HEK293 (cell line): ENCODE results near the gene LRRC49.

Experiments used
- CTCF ChIP-seq: fragments of 450-650 bp; formaldehyde crosslinking; IDR thresholded peaks from 2 replicates; pipeline ENCODE4 v1.5.1; 2016; ENCODE audit warnings: missing biosample characterization, missing genetic modification characterization
- GFI1B ChIP-seq: fragments of 450-650 bp; formaldehyde crosslinking; IDR thresholded peaks from 2 replicates; pipeline ENCODE4 v1.5.1; 2016; ENCODE audit warnings: missing biosample characterization, missing genetic modification characterization
- GLIS2 ChIP-seq: fragments of 450-650 bp; formaldehyde crosslinking; IDR thresholded peaks from 2 replicates; pipeline ENCODE4 v1.5.1; 2016; ENCODE audit warnings: missing biosample characterization, missing genetic modification characterization
- HOXD13 ChIP-seq: sonication (generic); formaldehyde crosslinking; IDR thresholded peaks from 2 replicates; pipeline ENCODE4 v1.8.0; 2022; ENCODE audit warnings: missing genetic modification reagents, borderline replicate concordance
- KLF10 ChIP-seq: fragments of 450-650 bp; IDR thresholded peaks from 2 replicates; pipeline ENCODE4 v1.5.1; 2018; ENCODE audit warnings: missing biosample characterization, mild to moderate bottlenecking, missing genetic modification characterization
- KLF16 ChIP-seq: fragments of 450-650 bp; formaldehyde crosslinking; IDR thresholded peaks from 2 replicates; pipeline ENCODE4 v1.5.1; 2017; ENCODE audit warnings: missing biosample characterization, missing genetic modification characterization
- KLF7 ChIP-seq: fragments of 450-650 bp; formaldehyde crosslinking; IDR thresholded peaks from 2 replicates; pipeline ENCODE4 v1.5.1; 2016; ENCODE audit warnings: missing biosample characterization, missing genetic modification characterization, borderline replicate concordance
- MEIS1 ChIP-seq: sonication (generic); formaldehyde crosslinking; IDR thresholded peaks from 2 replicates; pipeline ENCODE4 v1.8.1; 2022; ENCODE audit warnings: missing genetic modification reagents, mild to moderate bottlenecking, borderline replicate concordance
- PRDM1 ChIP-seq: fragments of 450-650 bp; formaldehyde crosslinking; IDR thresholded peaks from 2 replicates; pipeline ENCODE4; 2016; ENCODE audit warnings: missing biosample characterization, missing genetic modification characterization
- PRDM2 ChIP-seq: fragments of 450-650 bp; formaldehyde crosslinking; IDR thresholded peaks from 2 replicates; pipeline ENCODE4 v1.5.1; 2016; ENCODE audit warnings: missing biosample characterization, missing genetic modification characterization, borderline replicate concordance
- SP3 ChIP-seq: fragments of 450-650 bp; formaldehyde crosslinking; IDR thresholded peaks from 2 replicates; pipeline ENCODE4 v1.5.1; 2016; ENCODE audit warnings: missing biosample characterization, missing genetic modification characterization
- ZBTB17 ChIP-seq: fragments of 450-650 bp; formaldehyde crosslinking; IDR thresholded peaks from 2 replicates; pipeline ENCODE4 v1.5.1; 2016; ENCODE audit warnings: missing biosample characterization, missing genetic modification characterization
- ZBTB6 ChIP-seq: fragments of 450-650 bp; formaldehyde crosslinking; IDR thresholded peaks from 2 replicates; pipeline ENCODE4 v1.5.1; 2017; ENCODE audit warnings: missing biosample characterization, missing genetic modification characterization
- ZFP41 ChIP-seq: fragments of 450-650 bp; formaldehyde crosslinking; IDR thresholded peaks from 2 replicates; pipeline ENCODE4 v1.5.1; 2016; ENCODE audit warnings: missing biosample characterization, missing genetic modification characterization, borderline replicate concordance
- ZNF133 ChIP-seq: fragments of 450-650 bp; formaldehyde crosslinking; IDR thresholded peaks from 2 replicates; pipeline ENCODE4 v1.5.1; 2016; ENCODE audit warnings: missing biosample characterization, missing genetic modification characterization
- ZNF138 ChIP-seq: fragments of 450-650 bp; formaldehyde crosslinking; IDR thresholded peaks from 2 replicates; pipeline ENCODE4 v1.5.1; 2016; ENCODE audit warnings: missing biosample characterization, missing genetic modification characterization, borderline replicate concordance
- ZNF184 ChIP-seq: fragments of 450-650 bp; IDR thresholded peaks from 2 replicates; pipeline ENCODE4 v1.5.1; 2018; ENCODE audit warnings: missing biosample characterization, mild to moderate bottlenecking, missing genetic modification characterization
- ZNF221 ChIP-seq: fragments of 450-650 bp; formaldehyde crosslinking; IDR thresholded peaks from 2 replicates; pipeline ENCODE4 v1.5.1; 2017; ENCODE audit warnings: missing biosample characterization, missing genetic modification characterization, borderline replicate concordance
- ZNF223 ChIP-seq: fragments of 450-650 bp; formaldehyde crosslinking; IDR thresholded peaks from 2 replicates; pipeline ENCODE4 v1.5.1; 2016; ENCODE audit warnings: missing biosample characterization, missing genetic modification characterization
- ZNF311 ChIP-seq: fragments of 450-650 bp; formaldehyde crosslinking; IDR thresholded peaks from 2 replicates; pipeline ENCODE4 v1.5.1; 2017; ENCODE audit warnings: missing biosample characterization, missing genetic modification characterization, borderline replicate concordance
- ZNF341 ChIP-seq: fragments of 450-650 bp; formaldehyde crosslinking; IDR thresholded peaks from 2 replicates; pipeline ENCODE4; 2016; ENCODE audit warnings: low read depth, missing biosample characterization, missing genetic modification characterization
- ZNF394 ChIP-seq: fragments of 450-650 bp; formaldehyde crosslinking; IDR thresholded peaks from 2 replicates; pipeline ENCODE4 v1.5.1; 2016; ENCODE audit warnings: missing biosample characterization, missing genetic modification characterization, mild to moderate bottlenecking, moderate library complexity, borderline replicate concordance
- ZNF514 ChIP-seq: fragments of 450-650 bp; formaldehyde crosslinking; IDR thresholded peaks from 2 replicates; pipeline ENCODE4 v1.5.1; 2016; ENCODE audit warnings: missing biosample characterization, missing genetic modification characterization
- ZNF654 ChIP-seq: fragments of 450-650 bp; formaldehyde crosslinking; IDR thresholded peaks from 2 replicates; pipeline ENCODE4 v1.5.1; 2016; ENCODE audit warnings: low read depth, missing biosample characterization, missing genetic modification characterization
- ZNF658 ChIP-seq: fragments of 450-650 bp; formaldehyde crosslinking; IDR thresholded peaks from 2 replicates; pipeline ENCODE4; 2016; ENCODE audit warnings: missing biosample characterization, missing genetic modification characterization
- ZNF692 ChIP-seq: fragments of 450-650 bp; formaldehyde crosslinking; IDR thresholded peaks from 2 replicates; pipeline ENCODE4 v1.5.1; 2016; ENCODE audit warnings: missing biosample characterization, missing genetic modification characterization
- ZNF701 ChIP-seq: fragments of 450-650 bp; formaldehyde crosslinking; IDR thresholded peaks from 2 replicates; pipeline ENCODE4 v1.5.1; 2016; ENCODE audit warnings: missing biosample characterization, missing genetic modification characterization
- ZNF791 ChIP-seq: fragments of 450-650 bp; formaldehyde crosslinking; IDR thresholded peaks from 2 replicates; pipeline ENCODE4 v1.5.1; 2016; ENCODE audit warnings: missing biosample characterization, missing genetic modification characterization
- ZNF792 ChIP-seq: fragments of 450-650 bp; formaldehyde crosslinking; IDR thresholded peaks from 2 replicates; pipeline ENCODE4 v1.5.1; 2016; ENCODE audit warnings: missing biosample characterization, missing genetic modification characterization
- ZSCAN16 ChIP-seq: fragments of 450-650 bp; formaldehyde crosslinking; IDR thresholded peaks from 2 replicates; pipeline ENCODE4 v1.5.1; 2016; ENCODE audit warnings: missing biosample characterization, missing genetic modification characterization
- ZSCAN30 ChIP-seq: fragments of 450-650 bp; IDR thresholded peaks from 2 replicates; pipeline ENCODE4 v1.5.1; 2018; ENCODE audit warnings: missing biosample characterization, mild to moderate bottlenecking, missing genetic modification characterization, moderate library complexity
- ZXDB ChIP-seq: fragments of 450-650 bp; formaldehyde crosslinking; IDR thresholded peaks from 2 replicates; pipeline ENCODE4 v1.5.1; 2016; ENCODE audit warnings: missing biosample characterization, missing genetic modification characterization

Gene LRRC49

GRCh38 chr15:70853973-70854665, 38.5 kb upstream of the LRRC49 start, which contains the start of gene LARP6 (continued):
- no peak for TF ChIP-seq PRDM2 (tag by site-specific recombination)
- peak; percentile 59 for TF ChIP-seq ZXDB (tag by site-specific recombination)
- no peak for TF ChIP-seq KLF7 (tag by site-specific recombination)
- no peak for TF ChIP-seq ZNF341 (tag by site-specific recombination)
- no peak for TF ChIP-seq ZNF394 (tag by site-specific recombination)
- TF ChIP-seq ZNF184 (tag by site-specific recombination): no peak
- TF ChIP-seq ZNF138 (tag by site-specific recombination): no peak
- TF ChIP-seq GLIS2: peak; percentile 95
- no peak for TF ChIP-seq HOXD13
- TF ChIP-seq ZNF221 (tag by site-specific recombination): no peak
- TF ChIP-seq PRDM1: no peak
- TF ChIP-seq ZBTB6 (tag by site-specific recombination): no peak
- TF ChIP-seq ZNF791 (tag by site-specific recombination): no peak
- no peak for TF ChIP-seq ZNF311 (tag by site-specific recombination)
- no peak for TF ChIP-seq MEIS1
- peak; percentile 54 for TF ChIP-seq ZSCAN30 (tag by site-specific recombination)
- TF ChIP-seq ZNF133: no peak
- TF ChIP-seq ZNF692 (tag by site-specific recombination): peak; percentile 62
- TF ChIP-seq KLF16 (tag by site-specific recombination): peak; percentile 36; the same call in 1 of the 2 replicates
- no peak for TF ChIP-seq CTCF (tag by site-specific recombination)
- TF ChIP-seq ZFP41 (tag by site-specific recombination): no peak
- no peak; the same call in 1 of the 2 replicates for TF ChIP-seq KLF10 (tag by site-specific recombination)
- TF ChIP-seq ZNF654: no peak
- TF ChIP-seq ZNF792 (tag by site-specific recombination): no peak
- no peak for TF ChIP-seq ZNF223 (tag by site-specific recombination)
- TF ChIP-seq SP3 (tag by site-specific recombination): peak; percentile 40
- no peak for TF ChIP-seq ZNF658 (tag by site-specific recombination)
- no peak for TF ChIP-seq ZBTB17
- no peak for TF ChIP-seq ZNF701 (tag by site-specific recombination)
- no peak for TF ChIP-seq GFI1B (tag by site-specific recombination)
- TF ChIP-seq ZSCAN16 (tag by site-specific recombination): no peak
- no peak for TF ChIP-seq ZNF514 (tag by site-specific recombination)
